Measurements from ENCODE around the gene P2RX3. TPM values are rescaled to one million over a fixed set of nuclear protein-coding genes. Genes with fewer than 3 reads are reported as not detected.

P2RX3 gene
- total RNA-seq, 4 donors from 2014 or later, result not detected

DNA sequence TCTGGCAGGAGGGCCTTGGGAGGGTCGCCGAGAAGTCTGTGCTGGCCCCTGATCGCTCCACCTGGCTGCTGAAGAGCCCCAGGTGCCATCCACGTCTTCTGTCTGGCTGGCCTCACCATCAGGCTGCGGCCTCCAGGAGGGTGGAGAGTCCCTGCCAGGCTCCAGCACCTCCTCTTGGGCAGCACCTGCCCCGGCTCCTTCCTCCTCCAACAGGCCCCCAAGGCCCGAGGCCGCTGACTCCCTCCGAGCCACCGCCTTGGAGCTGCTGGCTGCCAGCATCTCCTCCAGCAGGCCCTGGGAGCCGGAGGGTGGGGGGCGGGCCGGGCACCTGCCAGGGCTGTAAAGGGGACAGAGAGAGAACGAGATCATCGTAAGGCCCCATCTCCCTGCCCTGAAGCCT lies 35.7 kb upstream of the P2RX3 start:
- ATAC-seq (no peak), DNase-seq (no peak)
- intact Hi-C loops (cut with DNase I; ENCODE audit: low total_unique reads), result no loop called here
- in situ Hi-C loops (cut with MboI; ENCODE audit: low sequenced_read_pairs in 4 of 4), result no loop called here
- Histone ChIP-seq H3K27me3 (no peaks in the 10 kb centered on the region), H3K9me3 (peaks cover 0 to 9% (median 5%) of the 10 kb centered on the region in 3 donors), H3K36me3 (peaks cover 18 to 73% of the 10 kb centered on the region in 2 donors), H3K4me1 (peaks cover 33 to 35% of the 10 kb centered on the region in 2 donors), H3K27ac (no peak overlapping the region), H3K4me3 (no peak overlapping the region)
- TF ChIP-seq CTCF (IDR thresholded peaks at IDR 0.05 in 4 of 5, conservative IDR thresholded peaks at IDR 0.05 in 1 of 5) (no peak), POLR2A (IDR thresholded peaks at IDR 0.05) (no peak)

GRCh38 chr11:57303280-57303989 lies 34.7 kb upstream of the P2RX3 start:
- intact Hi-C loops (cut with DNase I; ENCODE audit: low total_unique reads) (no loop called here), in situ Hi-C loops (cut with MboI; ENCODE audit: low sequenced_read_pairs in 4 of 4) (no loop called here)
- peaks cover 41 to 45% of the 10 kb centered on the region in 2 donors for H3K4me1 ChIP-seq
- no peaks in the 10 kb centered on the region for H3K27me3 ChIP-seq
- H3K36me3 ChIP-seq, result peaks cover 18 to 63% of the 10 kb centered on the region in 2 donors
- DNase-seq (no peak), ATAC-seq (no peak)
- peaks cover 0 to 9% (median 5%) of the 10 kb centered on the region in 3 donors for H3K9me3 ChIP-seq
- TF ChIP-seq POLR2A (IDR thresholded peaks at IDR 0.05) (no peak), CTCF (IDR thresholded peaks at IDR 0.05 in 4 of 5, conservative IDR thresholded peaks at IDR 0.05 in 1 of 5) (no peak)
- H3K27ac ChIP-seq, result no peak overlapping the region
- H3K4me3 ChIP-seq, result no peak overlapping the region

DNA sequence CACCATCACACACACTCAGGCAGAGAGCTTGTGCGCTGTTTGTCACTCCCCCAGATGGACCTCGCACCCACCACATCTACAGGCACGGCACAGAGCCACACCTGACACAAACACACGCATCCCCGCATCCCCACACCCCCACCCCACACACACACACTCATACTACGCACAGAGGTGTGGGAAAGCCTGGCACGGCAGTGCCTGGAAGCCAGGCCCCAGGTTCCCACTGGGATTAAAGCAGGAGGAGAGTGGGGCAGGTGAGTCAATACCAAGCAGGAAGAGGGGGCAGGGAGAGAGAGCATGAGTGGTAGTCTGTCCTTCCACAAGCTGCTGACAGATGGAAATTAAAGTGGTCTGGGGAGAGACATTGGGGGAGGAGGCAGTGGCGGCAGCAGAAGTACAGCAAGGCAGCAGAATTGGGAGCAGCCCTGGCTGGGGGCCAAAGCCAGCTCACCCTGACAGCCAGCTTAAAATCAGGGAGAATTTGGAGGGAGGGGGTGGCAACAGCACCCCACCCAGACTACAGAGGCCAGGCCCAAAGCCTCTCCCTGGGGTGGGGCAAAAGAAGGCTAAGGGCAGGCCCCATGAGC lies 34.1 kb upstream of the P2RX3 start:
- Histone ChIP-seq H3K27ac (peak overlapping the region in 2 of 4 donors; percentile 1 to 33), H3K4me1 (peaks cover 48 to 51% of the 10 kb centered on the region in 2 donors), H3K9me3 (peaks cover 0 to 9% (median 4%) of the 10 kb centered on the region in 3 donors), H3K4me3 (no peak overlapping the region), H3K36me3 (peaks cover 18 to 62% of the 10 kb centered on the region in 2 donors), H3K27me3 (no peaks in the 10 kb centered on the region)
- TF ChIP-seq CTCF (IDR thresholded peaks at IDR 0.05 in 4 of 5, conservative IDR thresholded peaks at IDR 0.05 in 1 of 5) (no peak), POLR2A (IDR thresholded peaks at IDR 0.05) (no peak)
- in situ Hi-C loops (cut with MboI; ENCODE audit: low sequenced_read_pairs in 4 of 4), result no loop called here
- DNase-seq (peak in 1 of 2 donors; percentile 23), ATAC-seq (no peak)
- intact Hi-C loops (cut with DNase I; ENCODE audit: low total_unique reads), result no loop called here

DNA sequence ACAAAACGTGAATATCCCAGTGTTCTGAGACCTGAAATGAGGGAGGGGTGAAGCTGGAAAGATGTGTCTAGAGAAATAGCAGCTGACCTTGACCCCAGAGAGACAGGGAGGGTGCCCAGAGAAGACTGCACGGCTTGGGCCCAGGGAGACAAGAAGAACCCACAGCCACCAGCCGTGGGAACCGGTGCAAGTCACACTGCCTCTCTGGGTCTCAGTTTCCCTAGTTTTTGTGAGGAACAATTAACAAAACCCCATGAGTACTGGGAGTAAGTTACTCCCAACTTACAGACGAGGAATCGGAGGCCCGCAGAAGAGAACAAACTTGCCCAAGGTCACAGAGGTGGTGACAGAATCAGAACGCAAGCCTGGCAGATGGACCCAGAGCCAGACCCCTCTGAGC lies 32.6 kb upstream of the P2RX3 start:
- in situ Hi-C loops (cut with MboI; ENCODE audit: low sequenced_read_pairs in 4 of 4) (no loop called here), intact Hi-C loops (cut with DNase I; ENCODE audit: low total_unique reads) (no loop called here)
- peak overlapping the region in 3 of 4 donors; percentile 92 to 99 (median 98) for H3K27ac ChIP-seq
- peaks cover 6 to 61% of the 10 kb centered on the region in 2 donors for H3K36me3 ChIP-seq
- peak overlapping the region in 1 of 4 donors; percentile 82 for H3K4me3 ChIP-seq
- no peaks in the 10 kb centered on the region for H3K9me3 ChIP-seq
- ATAC-seq (no peak), DNase-seq (peak in 1 of 2 donors; percentile 14)
- TF ChIP-seq CTCF (IDR thresholded peaks at IDR 0.05 in 4 of 5, conservative IDR thresholded peaks at IDR 0.05 in 1 of 5), result no peak
- no peak for TF ChIP-seq POLR2A (IDR thresholded peaks at IDR 0.05)
- H3K4me1 ChIP-seq, result peaks cover 62 to 66% of the 10 kb centered on the region in 2 donors
- no peaks in the 10 kb centered on the region for H3K27me3 ChIP-seq

Measured in gastrocnemius medialis (tissue), 4 donors.